HEK293T (cell line): Measurements from ENCODE around the gene MTURN.

ENCODE experiments used
- ARNT ChIP-seq: fragments of 450-650 bp; IDR thresholded peaks from 2 replicates; pipeline ENCODE4 v1.6.1; 2017; ENCODE audit warnings: mild to moderate bottlenecking
- BHLHE40 ChIP-seq: fragments of 450-650 bp; IDR thresholded peaks from 2 replicates; pipeline ENCODE4 v1.6.1; 2016; ENCODE audit warnings: mild to moderate bottlenecking, moderate library complexity, borderline replicate concordance
- CTBP1 ChIP-seq: fragments of 450-650 bp; IDR thresholded peaks from 2 replicates; pipeline ENCODE4 v1.6.1; 2016; ENCODE audit warnings: borderline replicate concordance
- ELF4 ChIP-seq: fragments of 450-650 bp; IDR thresholded peaks from 2 replicates; pipeline ENCODE4 v1.6.1; 2017; ENCODE audit warnings: antibody characterized with exemption
- FOXA1 ChIP-seq: fragments of 450-650 bp; IDR thresholded peaks from 2 replicates; pipeline ENCODE4 v1.6.1; 2016; ENCODE audit warnings: mild to moderate bottlenecking
- FOXK2 ChIP-seq: fragments of 450-650 bp; IDR thresholded peaks from 2 replicates; pipeline ENCODE4 v1.6.1; 2016; ENCODE audit warnings: mild to moderate bottlenecking
- FOXM1 ChIP-seq: fragments of 450-650 bp; IDR thresholded peaks from 2 replicates; pipeline ENCODE4 v1.6.1; 2017; ENCODE audit warnings: mild to moderate bottlenecking, borderline replicate concordance
- HDGF ChIP-seq: fragments of 450-650 bp; IDR thresholded peaks from 2 replicates; pipeline ENCODE4 v1.6.1; 2017; ENCODE audit warnings: antibody characterized with exemption, borderline replicate concordance
- LEF1 ChIP-seq: fragments of 450-650 bp; IDR thresholded peaks from 2 replicates; pipeline ENCODE4 v1.6.1; 2017; ENCODE audit warnings: mild to moderate bottlenecking, borderline replicate concordance
- PKNOX1 ChIP-seq: fragments of 450-650 bp; IDR thresholded peaks from 2 replicates; pipeline ENCODE4 v1.6.1; 2016
- SP1 ChIP-seq: fragments of 450-650 bp; IDR thresholded peaks from 2 replicates; pipeline ENCODE4 v1.6.1; 2017
- SUZ12 ChIP-seq: fragments of 450-650 bp; IDR thresholded peaks from 2 replicates; pipeline ENCODE4 v1.6.1; 2016; ENCODE audit warnings: mild to moderate bottlenecking
- TARDBP ChIP-seq: fragments of 450-650 bp; IDR thresholded peaks from 2 replicates; pipeline ENCODE4 v1.6.1; 2016
- ZNF384 ChIP-seq: fragments of 450-650 bp; IDR thresholded peaks from 2 replicates; pipeline ENCODE4 v1.6.1; 2016

- TF ChIP-seq BHLHE40 = no peak
- TF ChIP-seq SP1 = no peak
- TF ChIP-seq SUZ12 = no peak
- no peak for TF ChIP-seq PKNOX1
- TF ChIP-seq ZNF384 = no peak
- TF ChIP-seq ARNT = no peak
- TF ChIP-seq FOXM1 = no peak
- no peak for TF ChIP-seq ELF4
- no peak for TF ChIP-seq HDGF
- TF ChIP-seq LEF1 = no peak
- no peak for TF ChIP-seq FOXK2
- no peak for TF ChIP-seq FOXA1
- TF ChIP-seq TARDBP = no peak
- no peak for TF ChIP-seq CTBP1
Measured at GRCh38 chr7:30117896-30118295, 16.9 kb upstream of the MTURN start.
